Fibroblast of lung (primary cell): Measurements from ENCODE around the gene HAT1.

Experiments used
- CTCF ChIP-seq, 2 donors: IDR thresholded peaks in 1 of 2; conservative IDR thresholded peaks in 1 of 2; 1 replicate in 1 of 2; 2 replicates in 1 of 2; pipeline ENCODE4 v1.5.1; 2011 to 2012; ENCODE audit warnings: low read length in 2 of 2, control low read depth in 1 of 2, inconsistent platforms in 1 of 2, low read depth in 1 of 2, mild to moderate bottlenecking in 1 of 2
- EZH2 ChIP-seq: IDR thresholded peaks from 2 replicates; pipeline ENCODE4 v1.5.1; 2012; ENCODE audit warnings: low read length, control low read depth, mild to moderate bottlenecking; ENCODE audit errors: missing control alignments

- no peak for TF ChIP-seq CTCF (conservative IDR thresholded peaks at IDR 0.05 in 1 of 2, IDR thresholded peaks at IDR 0.05 in 1 of 2; ENCODE audit: low read depth in 1 of 2, low read length in 2 of 2)
- no peak for TF ChIP-seq EZH2
Measured at GRCh38 chr2:171880774-171881173, 41.5 kb upstream of the HAT1 start.
